Measurements from ENCODE around the gene MREG.
"Not testable (repeated sequence)": the region's sequence is repeated elsewhere in the genome, so short reads cannot be mapped to it uniquely, and the experiment has no call there.

The MREG gene

GRCh38 chr2:215958257-215958656 lies 55.1 kb downstream of the MREG start:
- DNase-seq (ENCODE audit: low read depth): peak; percentile 45

DNA sequence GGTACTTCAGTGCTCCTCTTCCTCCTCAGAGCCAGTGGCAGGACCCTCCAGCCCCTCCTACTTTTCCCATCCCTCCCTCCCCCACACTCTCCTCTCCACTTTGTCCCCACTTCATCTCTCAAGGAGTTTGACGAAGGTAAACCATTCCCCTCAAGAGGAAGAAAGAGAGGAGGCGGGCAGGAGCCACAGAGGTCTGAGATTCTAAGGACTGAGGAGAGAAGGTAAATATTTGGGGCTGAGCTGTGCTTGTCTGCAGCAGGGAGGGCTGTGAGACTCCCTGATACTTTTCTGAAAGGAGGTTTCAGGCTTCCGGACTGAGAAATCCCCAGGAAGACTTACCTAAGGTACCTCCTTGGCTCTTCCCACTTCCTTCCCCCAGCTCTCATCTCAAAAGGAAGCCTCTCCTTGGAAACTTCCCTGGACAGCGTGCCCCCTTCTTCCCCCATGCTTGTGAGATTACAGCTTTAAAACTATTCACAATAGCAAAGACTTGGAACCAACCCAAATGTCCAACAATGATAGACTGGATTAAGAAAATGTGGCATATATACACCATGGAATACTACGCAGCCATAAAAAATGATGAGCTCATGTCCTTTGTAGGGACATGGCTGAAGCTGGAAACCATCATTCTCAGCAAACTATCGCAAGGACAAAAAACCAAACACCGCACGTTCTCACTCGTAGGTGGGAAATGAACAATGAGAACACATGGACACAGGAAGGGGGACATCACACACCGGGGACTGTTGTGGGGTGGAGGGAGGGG lies 55.8 kb downstream of the MREG start:
- DNase-seq (ENCODE audit: low read depth): not testable (repeated sequence)

GRCh38 chr2:215952860-215953637 lies 60.3 kb downstream of the MREG start:
- no peak for DNase-seq (ENCODE audit: low read depth)

DNA sequence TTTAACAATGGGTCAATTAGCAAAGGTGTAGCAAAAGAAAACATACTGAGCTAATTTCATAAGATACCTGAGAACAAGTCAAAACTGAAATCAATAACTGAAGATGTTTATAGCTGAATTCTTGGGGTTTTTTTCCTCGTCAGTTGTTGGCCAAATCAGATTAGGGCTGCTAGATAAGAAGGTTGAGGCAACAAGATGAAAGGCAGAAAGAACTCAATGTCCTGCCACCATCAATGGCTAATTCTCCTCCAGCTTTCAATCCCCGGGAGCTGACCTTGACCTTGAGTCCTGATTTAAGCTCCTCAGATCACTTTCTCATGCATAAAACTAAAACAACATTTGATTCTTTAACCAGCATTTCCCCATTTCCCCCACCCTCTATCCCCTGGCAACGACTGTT lies 61.8 kb downstream of the MREG start:
- DNase-seq (ENCODE audit: low read depth): no peak

DNA sequence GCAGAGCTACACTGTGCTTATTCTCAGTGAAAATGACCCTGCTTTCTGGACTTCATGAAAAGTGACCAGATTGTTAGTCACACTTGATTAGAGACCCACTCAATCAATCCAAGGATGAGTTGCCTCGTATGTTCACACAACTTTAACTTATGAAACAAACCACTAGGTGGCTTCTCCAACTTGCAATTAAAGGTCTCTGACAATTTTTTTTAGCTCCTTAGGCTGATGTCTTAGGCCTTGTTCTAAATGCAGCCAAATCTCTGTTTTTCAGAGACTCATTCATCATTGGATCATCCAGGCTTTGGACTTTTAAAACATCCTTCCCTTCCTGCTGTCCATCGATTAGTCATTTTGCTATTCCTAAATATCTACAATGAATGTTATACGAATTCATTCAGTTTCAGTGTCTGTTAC lies 63.4 kb downstream of the MREG start:
- peak; percentile 34 for DNase-seq (ENCODE audit: low read depth)

- DNase-seq (ENCODE audit: low read depth): no peak
These were observed 65.3 kb downstream of the MREG start for GRCh38 chr2:215948051-215948450.

- no peak for DNase-seq (ENCODE audit: low read depth)
These were observed 66.8 kb downstream of the MREG start for GRCh38 chr2:215946586-215946985.

- DNase-seq (ENCODE audit: low read depth): no peak
These were observed 71.2 kb downstream of the MREG start for GRCh38 chr2:215942194-215942593.

DNA sequence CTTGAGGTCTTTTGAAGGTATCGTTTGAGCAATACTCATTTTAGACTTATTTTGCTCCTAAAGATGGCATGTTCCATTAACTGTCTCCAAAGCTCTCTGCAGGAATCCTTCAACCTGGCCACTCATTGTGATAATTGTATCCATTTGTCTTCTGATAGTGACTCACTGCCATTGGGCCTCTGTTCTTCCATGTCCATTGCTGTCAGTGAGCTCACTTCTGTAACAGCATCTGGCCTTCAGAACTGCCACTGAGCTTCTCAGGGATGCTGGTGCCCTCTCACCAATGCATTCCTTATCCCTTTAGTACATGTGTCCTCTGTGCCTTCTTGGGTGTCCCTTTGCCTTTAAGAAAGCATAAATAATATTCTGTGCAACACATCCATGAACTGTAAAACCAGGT lies 71.6 kb downstream of the MREG start:
- DNase-seq (ENCODE audit: low read depth): no peak

DNA sequence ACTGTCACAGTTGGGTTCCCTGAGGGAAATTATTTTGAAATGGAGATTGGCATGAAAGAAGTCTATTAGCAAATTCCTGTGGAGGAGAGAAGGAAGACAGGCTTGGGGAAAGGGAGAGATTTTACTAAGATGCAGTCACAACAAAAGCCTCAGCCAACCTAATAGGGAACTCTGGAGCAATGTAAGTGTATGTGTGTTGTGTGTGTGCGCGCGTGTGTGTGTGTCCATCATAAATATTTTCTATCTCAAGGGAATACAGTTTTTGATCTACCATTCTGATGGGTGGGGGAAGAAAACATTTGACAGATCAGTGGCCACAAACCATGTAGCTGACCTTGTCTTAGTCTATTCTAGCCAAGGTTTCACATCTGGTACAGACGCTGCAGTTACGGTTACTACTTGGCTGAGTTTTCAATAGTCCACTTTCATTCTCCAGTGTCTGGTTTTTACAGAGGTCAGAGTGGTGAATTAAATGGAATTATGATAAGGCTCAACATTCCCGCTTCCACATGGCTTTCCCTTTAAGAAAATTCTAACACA lies 72.6 kb downstream of the MREG start:
- DNase-seq (ENCODE audit: low read depth): no peak

GRCh38 chr2:215937190-215937589 lies 76.2 kb downstream of the MREG start:
- DNase-seq (ENCODE audit: low read depth): no peak

GRCh38 chr2:215933151-215933550 lies 80.2 kb downstream of the MREG start:
- DNase-seq (ENCODE audit: low read depth): no peak

GRCh38 chr2:215931256-215931903 lies 82.0 kb downstream of the MREG start:
- peak; percentile 74 for DNase-seq (ENCODE audit: low read depth)

- no peak for DNase-seq (ENCODE audit: low read depth)
These were observed 82.7 kb downstream of the MREG start for GRCh38 chr2:215930505-215931253.

GRCh38 chr2:215929602-215930335 lies 83.6 kb downstream of the MREG start:
- no peak for DNase-seq (ENCODE audit: low read depth)

DNA sequence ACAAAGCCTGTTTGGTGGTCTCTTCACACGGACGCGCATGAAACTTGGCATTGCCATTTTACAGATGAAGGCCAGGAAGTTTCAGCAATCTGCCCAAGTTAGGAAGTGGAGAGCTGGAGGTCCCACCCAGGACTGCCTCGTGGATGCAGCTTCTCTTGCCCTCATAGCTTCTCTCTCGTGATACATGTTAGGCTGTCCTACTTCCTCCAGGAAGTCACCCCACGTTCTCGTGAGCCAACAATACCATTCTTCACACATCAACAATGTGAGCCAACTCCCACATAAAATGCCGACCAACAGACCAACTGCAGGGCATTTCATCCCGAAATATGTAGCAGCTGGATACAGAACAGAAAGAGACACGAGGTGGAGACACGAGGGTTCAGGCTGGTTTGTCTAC lies 85.3 kb downstream of the MREG start:
- no peak for DNase-seq (ENCODE audit: low read depth)

- not testable (repeated sequence) for DNase-seq (ENCODE audit: low read depth)
These were observed 86.4 kb downstream of the MREG start for GRCh38 chr2:215926992-215927391.

DNA sequence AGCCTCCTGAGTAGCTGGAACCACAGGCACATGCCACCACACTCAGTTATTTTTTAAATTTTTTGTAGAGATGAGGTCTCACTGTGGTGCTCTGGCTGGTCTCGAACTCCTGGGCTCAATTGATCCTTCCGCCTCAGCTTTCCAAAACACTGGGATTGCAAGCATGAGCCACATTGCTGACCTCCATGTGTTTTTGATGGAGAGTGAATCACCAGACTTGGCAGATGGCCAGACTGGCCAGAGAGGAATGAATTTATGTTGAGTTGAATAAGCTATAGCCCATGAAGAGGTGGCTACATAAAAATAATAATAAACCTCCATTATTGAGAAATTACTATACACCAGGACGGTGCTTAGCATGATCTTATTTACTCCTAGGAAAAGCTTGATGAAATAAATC lies 91.5 kb downstream of the MREG start:
- peak; percentile 91 for DNase-seq (ENCODE audit: low read depth)

- peak; percentile 86 for DNase-seq (ENCODE audit: low read depth)
These were observed 92.9 kb downstream of the MREG start for GRCh38 chr2:215920244-215921100.

DNA sequence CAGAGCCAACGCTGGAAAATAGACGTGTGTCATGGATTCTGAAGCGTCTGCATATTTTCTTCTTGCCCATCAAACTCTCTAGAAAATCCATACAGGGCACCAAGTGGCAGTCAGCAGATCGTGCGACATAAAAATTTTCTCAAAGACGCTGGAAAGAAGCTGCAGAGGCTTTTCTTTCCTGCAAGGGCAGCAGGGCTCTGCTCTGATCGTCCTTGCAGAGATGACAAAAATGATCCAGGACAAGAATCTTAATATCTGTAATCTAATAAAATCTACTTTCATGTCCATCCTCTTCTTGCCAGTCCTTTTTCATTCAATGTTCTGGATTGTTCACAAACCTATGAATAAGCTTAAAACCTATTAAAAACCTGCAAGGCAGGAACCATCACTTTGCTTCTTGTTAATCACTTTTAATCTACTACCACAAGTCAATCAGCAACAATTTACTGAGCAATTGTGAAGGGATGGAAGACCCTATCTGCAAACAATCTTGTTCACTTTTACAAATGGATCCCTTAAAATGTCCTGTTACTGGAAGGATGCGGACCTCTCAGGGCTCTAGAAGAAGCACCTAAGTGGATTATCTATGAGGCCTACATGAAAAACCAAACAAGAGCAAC lies 93.6 kb downstream of the MREG start:
- DNase-seq (ENCODE audit: low read depth): no peak
